ENCODE measurements around the gene GADD45G. TPM values are rescaled to one million over a fixed set of nuclear protein-coding genes. Genes with fewer than 3 reads are reported as not detected.

GADD45G gene
- total and polyA plus RNA-seq, 10 of the 15 experiments (the other 5 are each of a cell fraction or from before 2014, with no cell fraction given): 0.07 to 1.00 (median 0.29) TPM; not detected in 4

DNA sequence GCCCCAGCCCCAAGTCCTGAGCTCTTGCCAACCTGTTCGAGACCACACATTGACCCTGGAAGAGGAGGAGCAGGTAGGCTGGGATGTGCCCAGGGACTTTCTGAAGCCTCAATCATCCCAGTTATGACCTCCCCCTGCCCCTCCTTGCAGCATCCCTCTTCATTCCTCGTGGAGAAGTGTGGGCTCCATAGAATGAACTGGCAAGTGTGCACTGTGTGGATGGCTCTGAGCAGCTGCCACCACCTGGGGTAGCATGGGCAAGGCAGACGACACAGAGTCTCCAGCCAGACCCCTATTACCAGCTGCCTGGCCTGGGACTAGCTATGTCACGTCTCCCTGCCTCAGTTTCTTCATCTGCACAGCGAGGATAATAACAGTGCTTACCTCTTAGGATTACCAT is 33.5 kb downstream of the GADD45G start:
- no peaks in the 10 kb centered on the region for H4K20me1 ChIP-seq (ENCODE audit: control insufficient read depth, insufficient read depth)
- POLR2A ChIA-PET: no interaction called here
- no peak overlapping the region for H3K27ac ChIP-seq (ENCODE audit: control insufficient read depth, insufficient read depth)
- no peak overlapping the region for H3K4me2 ChIP-seq (ENCODE audit: control insufficient read depth, insufficient read depth)
- H3K4me3 ChIP-seq: no peak overlapping the region
- no peak overlapping the region for H3K9ac ChIP-seq (ENCODE audit: control insufficient read depth, insufficient read depth, low read length)
- H3K27me3 ChIP-seq (replicated peaks in 1 of 2; ENCODE audit: control insufficient read depth in 2 of 2, insufficient read depth in 2 of 2, low read length in 1 of 2): peaks cover 0 to 3% of the 10 kb centered on the region in 2 experiments; a peak in 2 of 4 replicates
- SMC1A ChIA-PET (ENCODE audit: uncharacterized antibody, unreplicated experiment): no interaction called here
- H3K79me2 ChIP-seq (ENCODE audit: control insufficient read depth, insufficient read depth, low read length): no peaks in the 10 kb centered on the region
- in situ Hi-C loops (cut with MboI): no loop called here
- no peaks in the 10 kb centered on the region for H3K4me1 ChIP-seq (ENCODE audit: control insufficient read depth, insufficient read depth, low read length)
- no peaks in the 10 kb centered on the region for H3K9me3 ChIP-seq (replicated peaks; ENCODE audit: control insufficient read depth, insufficient read depth, low read length)
- DNase-seq (ENCODE audit: low read depth, low spot score) (no peak), ATAC-seq (no peak), FAIRE-seq (no peak)
- RAD21 ChIA-PET (ENCODE audit: unreplicated experiment): no interaction called here
- no peaks in the 10 kb centered on the region for H3K36me3 ChIP-seq (ENCODE audit: control insufficient read depth in 2 of 2, insufficient read depth in 2 of 2, low read length in 1 of 2)
- H2AFZ ChIP-seq (ENCODE audit: control insufficient read depth, low read depth, low read length): no peak overlapping the region
- intact Hi-C loops (cut with micrococcal nuclease; ENCODE audit: unreplicated experiment): no loop called here
- no peak for TF ChIP-seq CREM (IDR thresholded peaks at IDR 0.05; ENCODE audit: low read depth)
- TF ChIP-seq, protein P1, sequence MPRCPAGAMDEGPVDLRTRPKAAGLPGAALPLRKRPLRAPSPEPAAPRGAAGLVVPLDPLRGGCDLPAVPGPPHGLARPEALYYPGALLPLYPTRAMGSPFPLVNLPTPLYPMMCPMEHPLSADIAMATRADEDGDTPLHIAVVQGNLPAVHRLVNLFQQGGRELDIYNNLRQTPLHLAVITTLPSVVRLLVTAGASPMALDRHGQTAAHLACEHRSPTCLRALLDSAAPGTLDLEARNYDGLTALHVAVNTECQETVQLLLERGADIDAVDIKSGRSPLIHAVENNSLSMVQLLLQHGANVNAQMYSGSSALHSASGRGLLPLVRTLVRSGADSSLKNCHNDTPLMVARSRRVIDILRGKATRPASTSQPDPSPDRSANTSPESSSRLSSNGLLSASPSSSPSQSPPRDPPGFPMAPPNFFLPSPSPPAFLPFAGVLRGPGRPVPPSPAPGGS (IDR thresholded peaks at IDR 0.05; ENCODE audit: borderline replicate concordance, insufficient read depth, low read depth, low read length, poor library complexity, severe bottlenecking): no peak
- no peak for TF ChIP-seq MXI1 (IDR thresholded peaks at IDR 0.05; ENCODE audit: low read depth, low read length)
- TF ChIP-seq TAF1 (IDR thresholded peaks at IDR 0.05; ENCODE audit: borderline replicate concordance, low read depth, low read length): no peak
- no peak for TF ChIP-seq SP1 (IDR thresholded peaks at IDR 0.05; ENCODE audit: low read depth, low read length)
- no peak for TF ChIP-seq LARP7 (IDR thresholded peaks at IDR 0.05)
- no peak for TF ChIP-seq DPF2 (IDR thresholded peaks at IDR 0.05)
- TF ChIP-seq SMAD5 (IDR thresholded peaks at IDR 0.05; ENCODE audit: low read depth): no peak
- no peak for TF ChIP-seq YY1 (IDR thresholded peaks at IDR 0.05; ENCODE audit: low read depth, low read length)
- no peak for TF ChIP-seq SMARCA5 (IDR thresholded peaks at IDR 0.05)
- TF ChIP-seq, protein P2, sequence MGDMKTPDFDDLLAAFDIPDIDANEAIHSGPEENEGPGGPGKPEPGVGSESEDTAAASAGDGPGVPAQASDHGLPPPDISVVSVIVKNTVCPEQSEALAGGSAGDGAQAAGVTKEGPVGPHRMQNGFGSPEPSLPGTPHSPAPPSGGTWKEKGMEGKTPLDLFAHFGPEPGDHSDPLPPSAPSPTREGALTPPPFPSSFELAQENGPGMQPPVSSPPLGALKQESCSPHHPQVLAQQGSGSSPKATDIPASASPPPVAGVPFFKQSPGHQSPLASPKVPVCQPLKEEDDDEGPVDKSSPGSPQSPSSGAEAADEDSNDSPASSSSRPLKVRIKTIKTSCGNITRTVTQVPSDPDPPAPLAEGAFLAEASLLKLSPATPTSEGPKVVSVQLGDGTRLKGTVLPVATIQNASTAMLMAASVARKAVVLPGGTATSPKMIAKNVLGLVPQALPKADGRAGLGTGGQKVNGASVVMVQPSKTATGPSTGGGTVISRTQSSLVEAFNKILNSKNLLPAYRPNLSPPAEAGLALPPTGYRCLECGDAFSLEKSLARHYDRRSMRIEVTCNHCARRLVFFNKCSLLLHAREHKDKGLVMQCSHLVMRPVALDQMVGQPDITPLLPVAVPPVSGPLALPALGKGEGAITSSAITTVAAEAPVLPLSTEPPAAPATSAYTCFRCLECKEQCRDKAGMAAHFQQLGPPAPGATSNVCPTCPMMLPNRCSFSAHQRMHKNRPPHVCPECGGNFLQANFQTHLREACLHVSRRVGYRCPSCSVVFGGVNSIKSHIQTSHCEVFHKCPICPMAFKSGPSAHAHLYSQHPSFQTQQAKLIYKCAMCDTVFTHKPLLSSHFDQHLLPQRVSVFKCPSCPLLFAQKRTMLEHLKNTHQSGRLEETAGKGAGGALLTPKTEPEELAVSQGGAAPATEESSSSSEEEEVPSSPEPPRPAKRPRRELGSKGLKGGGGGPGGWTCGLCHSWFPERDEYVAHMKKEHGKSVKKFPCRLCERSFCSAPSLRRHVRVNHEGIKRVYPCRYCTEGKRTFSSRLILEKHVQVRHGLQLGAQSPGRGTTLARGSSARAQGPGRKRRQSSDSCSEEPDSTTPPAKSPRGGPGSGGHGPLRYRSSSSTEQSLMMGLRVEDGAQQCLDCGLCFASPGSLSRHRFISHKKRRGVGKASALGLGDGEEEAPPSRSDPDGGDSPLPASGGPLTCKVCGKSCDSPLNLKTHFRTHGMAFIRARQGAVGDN (IDR thresholded peaks at IDR 0.05): no peak
- CTCF ChIA-PET: interaction anchor here (1.2 kb wide), 1 partner anchor 36 kb away, joined by 5 read pairs; no protein-coding TSS in a partner anchor
- no TSS peak for BruUV-seq (replicated peaks)
- WGBS (ENCODE audit: insufficient coverage, insufficient replicate concordance, low lambda C conversion rate, missing lambda C conversion rate): 11% methylated on average over 5 of the region's 5 CpGs

All from GM12878 (cell line).